Measurements from ENCODE around the gene QKI.
"Not testable (repeated sequence)": the region's sequence is repeated elsewhere in the genome, so short reads cannot be mapped to it uniquely, and the experiment has no call there.

Gene QKI

GRCh38 chr6:163414117-163414945 lies at the start of gene QKI:
QKI (plus strand) TSS chr6:163414718; CDS start chr6:163415194, 476 bp downstream.
- peak; percentile 16 for DNase-seq

GRCh38 chr6:163366288-163366687 lies 48.2 kb upstream of the QKI start:
- no peak for DNase-seq

- no peak for DNase-seq
Measured at GRCh38 chr6:163367497-163368183, 46.9 kb upstream of the QKI start.

GRCh38 chr6:163369141-163369540 lies 45.4 kb upstream of the QKI start:
- DNase-seq = no peak

GRCh38 chr6:163369628-163370365 lies 44.7 kb upstream of the QKI start:
- DNase-seq = no peak

- DNase-seq = no peak
Measured at GRCh38 chr6:163370464-163371117, 43.9 kb upstream of the QKI start.

- DNase-seq = peak; percentile 62
Measured at GRCh38 chr6:163371129-163371528, 43.4 kb upstream of the QKI start.

- no peak for DNase-seq
Measured at GRCh38 chr6:163373240-163373639, 41.3 kb upstream of the QKI start.

- no peak for DNase-seq
Measured at GRCh38 chr6:163375361-163375760, 39.2 kb upstream of the QKI start.

- no peak for DNase-seq
Measured at GRCh38 chr6:163376187-163376586, 38.3 kb upstream of the QKI start.

- DNase-seq = no peak
Measured at GRCh38 chr6:163377561-163377960, 37.0 kb upstream of the QKI start.

GRCh38 chr6:163380216-163380615 lies 34.3 kb upstream of the QKI start:
- DNase-seq = no peak

GRCh38 chr6:163381118-163381756 lies 33.3 kb upstream of the QKI start:
- DNase-seq = no peak

- not testable (repeated sequence) for DNase-seq
Measured at GRCh38 chr6:163383396-163383795, 31.1 kb upstream of the QKI start.

- no peak for DNase-seq
Measured at GRCh38 chr6:163383912-163384311, 30.6 kb upstream of the QKI start.

- no peak for DNase-seq
Measured at GRCh38 chr6:163384510-163384909, 30.0 kb upstream of the QKI start.

- DNase-seq = not testable (repeated sequence)
Measured at GRCh38 chr6:163385503-163385902, 29.0 kb upstream of the QKI start.

- no peak for DNase-seq
Measured at GRCh38 chr6:163386329-163386908, 28.1 kb upstream of the QKI start.

GRCh38 chr6:163387317-163387716 lies 27.2 kb upstream of the QKI start:
- no peak for DNase-seq

GRCh38 chr6:163389354-163389753 lies 25.2 kb upstream of the QKI start:
- DNase-seq = no peak

GRCh38 chr6:163390770-163391169 lies 23.7 kb upstream of the QKI start:
- no peak for DNase-seq

- no peak for DNase-seq
Measured at GRCh38 chr6:163391985-163392384, 22.5 kb upstream of the QKI start.
